Heart right ventricle (tissue), 16 donors: ENCODE measurements around the gene NEDD9. TPM values are rescaled to one million over a fixed set of nuclear protein-coding genes. Genes with fewer than 3 reads are reported as not detected.
A peak's percentile ranks its signal among the peaks of the same experiment; 100 is the strongest.

Source experiments
- ATAC-seq, 8 donors: fragments of 200-7000 bp; cut with Tn5 transposase; one replicate each; pipeline ENCODE4 v1.9.1; 2020; ENCODE audit warnings: mild to moderate bottlenecking in 8 of 8, moderate library complexity in 8 of 8, moderate number of reproducible peaks in 1 of 8
- DNase-seq, 2 donors: peaks; one replicate each; pipeline ENCODE4 v3.0.0-alpha.2; 2020
- H3K27ac ChIP-seq, 10 donors: fragments of 200-600 bp; sonication (generic) in 2 of 10; one replicate each; pipeline versions ENCODE4 v1.5.0 to v1.8.0; 2020 to 2022; ENCODE audit warnings: mild to moderate bottlenecking in 3 of 10
- H3K27me3 ChIP-seq, 7 donors: fragments of 200-600 bp; one replicate each; pipeline ENCODE4 v1.8.0; 2021 to 2022; ENCODE audit warnings: mild to moderate bottlenecking in 2 of 7
- H3K36me3 ChIP-seq, 9 donors: fragments of 200-600 bp; sonication (generic) in 1 of 9; one replicate each; pipeline versions ENCODE4 v1.5.0 to v1.8.0; 2020 to 2022; ENCODE audit warnings: mild to moderate bottlenecking in 2 of 9
- H3K4me1 ChIP-seq, 9 donors: fragments of 200-600 bp; sonication (generic) in 1 of 9; one replicate each; pipeline versions ENCODE4 v1.5.0 to v1.8.0; 2020 to 2022; ENCODE audit warnings: mild to moderate bottlenecking in 4 of 9
- H3K4me3 ChIP-seq, 10 donors: fragments of 200-600 bp; sonication (generic) in 2 of 10; one replicate each; pipeline versions ENCODE4 v1.5.0 to v1.8.0; 2020 to 2022; ENCODE audit warnings: mild to moderate bottlenecking in 7 of 10, moderate library complexity in 2 of 10
- H3K9me3 ChIP-seq, 11 donors: fragments of 200-600 bp in 10 of 11; sonication (generic) in 2 of 11; one replicate each; pipeline versions ENCODE4 v1.5.0 to v1.8.0; 2013 to 2022; ENCODE audit warnings: mild to moderate bottlenecking in 2 of 11, control low read depth in 1 of 11, moderate library complexity in 1 of 11
- CTCF ChIP-seq, 9 donors: fragments of 200-600 bp; sonication (generic) in 2 of 9; IDR thresholded peaks; one replicate each; pipeline versions ENCODE4 v1.5.0 to v1.8.0; 2021 to 2022; ENCODE audit warnings: antibody characterized with exemption in 9 of 9, mild to moderate bottlenecking in 5 of 9, moderate library complexity in 1 of 9
- WGBS, 2 donors: extraction: QIAGEN DNeasy Blood & Tissue Kit; methylation state at CpG; one replicate each; pipeline ENCODE4 v1.1.7; 2013; ENCODE audit warnings: inconsistent platforms in 1 of 2; 5-methylcytosine and 5-hydroxymethylcytosine counted together
- intact Hi-C, 10 donors: fragments of 100-400 bp; cut with DNase I; formaldehyde crosslinking; loops; one replicate each; pipeline versions ENCODE4 v1.11.1 to v1.14.2; 2022
- long read RNA-seq, 3 donors: library from polyadenylated mRNA; unstranded; transcript quantifications; one replicate each; pipeline ENCODE4 v2.0.0, GENCODE V29; 2020 to 2021
- polyA plus RNA-seq, 2 donors: library from polyadenylated mRNA; stranded (reverse); fragments of 200-250 nt; gene quantifications; one replicate each; pipeline ENCODE4 v1.2.3, GENCODE V29; 2013
- total RNA-seq, 10 donors: library from RNA; stranded (reverse); fragmentation: NEBNext Ultra II Directional in 3 of 10; extraction: Animal tissue kit (Norgen Biotek cat#: 25700) in 3 of 10; gene quantifications; one replicate each; pipeline versions ENCODE4 v1.2.1 to v1.2.4, GENCODE V29; 2021 to 2023
- donor health status: Arrhythmogenic right ventricular cardiomyopathy.
- donor health status: ischemic (EF 13 %, LVEDD 7.1; RV severe dilation, severe dysfunction).
- donor health status: healthy with polysubstance abuse.
- donor health status: DM: no; HTN: yes; CAD: no.
- donor health status: DM: no; HTN: no; CAD: no.
- donor health status: ischemic (EF 25% LVEDD 6.9; RV normal size, moderate dysfunction).
- donor health status: ischemic (EF 25% LVEDD 5.7; RV mildly dilated, moderate dysfunction).
- donor health status: healthy.
- donor health status: DM: yes; HTN: yes; CAD: no.
- donor health status: Ischemic cardiomyopathy.
- donor health status: ischemic (EF 35%, LVEDD 5.7; RV mildly dilated, moderate dysfunction).
- donor health status: nonischemic (EF 11% LVEDD 7.7; RV severe dilation, severe dysfunction).
- donor health status: DM: yes; HTN: yes; CAD: no.
- donor health status: PGD.
- donor health status: ischemic (EF 29% LVEDD 5.4; RV normal size, mild dysfunction).
- donor health status: nonischemic (EF 23%, LVEDD 6.1; RV moderate dilation, normal function).

Gene NEDD9
- total RNA-seq (10 to 100 TPM; 10.8 to 34.2 (median 24.6) TPM), polyA plus RNA-seq (10 to 100 TPM; 18.7 to 19.3 TPM)
- long read RNA-seq, donor 1, full-length matches to known transcripts: 3 of 29 reads
- long read RNA-seq, donor 1, partial matches to known transcripts: 21 of 29 reads
- long read RNA-seq, donor 1, other reads (novel, unspliced or antisense): 5 of 29 reads
- long read RNA-seq, donor 2, partial matches to known transcripts: 12 of 15 reads
- long read RNA-seq, donor 2, other reads (novel, unspliced or antisense): 3 of 15 reads
- long read RNA-seq, donor 3, full-length matches to known transcripts: 4 of 163 reads
- long read RNA-seq, donor 3, partial matches to known transcripts: 153 of 163 reads
- long read RNA-seq, donor 3, other reads (novel, unspliced or antisense): 6 of 163 reads

GRCh38 chr6:11232193-11232769, at the start of gene NEDD9:
TSS of gene NEDD9 (minus strand) at chr6:11232668. CDS start at chr6:11232515, 153 bp downstream.
- intact Hi-C loops: loop anchor here in 7 of 10 donors (5.0 to 10.0 kb wide), 8 partner anchors 57 to 263 kb away; no protein-coding TSS in a partner anchor
- WGBS, 2 donors: 0% methylated on average over 24 of the region's 24 CpGs
- peak; percentile 96 to 99 (median 97) for ATAC-seq

GRCh38 chr6:11282245-11282644, 49.8 kb upstream of the NEDD9 start:
- H3K9me3 ChIP-seq: peaks cover 0 to 13% (median 0%) of the 10 kb centered on the region in 11 donors
- no peaks in the 10 kb centered on the region for H3K27me3 ChIP-seq
- DNase-seq (no peak), ATAC-seq (no peak)
- TF ChIP-seq CTCF (IDR thresholded peaks at IDR 0.05): no peak
- intact Hi-C loops: no loop called here
- peaks cover 0 to 13% (median 0%) of the 10 kb centered on the region in 9 donors for H3K4me1 ChIP-seq
- H3K4me3 ChIP-seq: no peak overlapping the region
- no peak overlapping the region for H3K27ac ChIP-seq
- H3K36me3 ChIP-seq: no peaks in the 10 kb centered on the region
- 92 to 97% methylated on average over 2 of the region's 2 CpGs for WGBS, 2 donors

More at GRCh38 chr6:11232193-11232769, at the start of gene NEDD9:
- Histone ChIP-seq H3K36me3 (no peaks in the 10 kb centered on the region), H3K9me3 (no peaks in the 10 kb centered on the region), H3K4me1 (peaks cover 0 to 54% (median 18%) of the 10 kb centered on the region in 9 donors), H3K27ac (peak within 1 kb of the TSS; percentile 76 to 93 (median 88)), H3K4me3 (peak within 1 kb of the TSS; percentile 37 to 78 (median 67)), H3K27me3 (no peaks in the 10 kb centered on the region)
- no peak for TF ChIP-seq CTCF (IDR thresholded peaks at IDR 0.05)
- DNase-seq: peak; percentile 92 to 96

- H3K4me3 ChIP-seq: no peak overlapping the region
- ATAC-seq: no peak
- WGBS, 2 donors: 94 to 95% methylated on average over 4 of the region's 4 CpGs
- no peaks in the 10 kb centered on the region for H3K9me3 ChIP-seq
- no peaks in the 10 kb centered on the region for H3K27me3 ChIP-seq
- intact Hi-C loops: no loop called here
- peaks cover 0 to 31% (median 0%) of the 10 kb centered on the region in 9 donors for H3K4me1 ChIP-seq
- TF ChIP-seq CTCF (IDR thresholded peaks at IDR 0.05): no peak
- no peak for DNase-seq
- H3K36me3 ChIP-seq: no peaks in the 10 kb centered on the region
- H3K27ac ChIP-seq: no peak overlapping the region
Measured at GRCh38 chr6:11280394-11280793, 47.9 kb upstream of the NEDD9 start.

GRCh38 chr6:11279284-11279689, 46.8 kb upstream of the NEDD9 start:
- peaks cover 0 to 37% (median 0%) of the 10 kb centered on the region in 9 donors for H3K4me1 ChIP-seq
- H3K27ac ChIP-seq: no peak overlapping the region
- WGBS, 2 donors: 91 to 96% methylated on average over 17 of the region's 17 CpGs
- no peaks in the 10 kb centered on the region for H3K36me3 ChIP-seq
- no peak overlapping the region for H3K4me3 ChIP-seq
- H3K27me3 ChIP-seq: no peaks in the 10 kb centered on the region
- peak in 2 of 8 donors; percentile 43 for ATAC-seq
- intact Hi-C loops: no loop called here
- DNase-seq: no peak
- no peaks in the 10 kb centered on the region for H3K9me3 ChIP-seq
- no peak for TF ChIP-seq CTCF (IDR thresholded peaks at IDR 0.05)
